Psoas muscle (tissue), 8 donors: Measurements from ENCODE around the gene WDR73. TPM values are rescaled to one million over a fixed set of nuclear protein-coding genes. Genes with fewer than 3 reads are reported as not detected.
"Not testable (repeated sequence)": the region's sequence is repeated elsewhere in the genome, so short reads cannot be mapped to it uniquely, and the experiment has no call there.

Experiments
- ATAC-seq, 4 donors: fragments of 200-7000 bp; cut with Tn5 transposase; one replicate each; pipeline ENCODE4 v1.9.1; 2020; ENCODE audit warnings: moderate library complexity in 3 of 4, mild to moderate bottlenecking in 2 of 4
- DNase-seq, 2 donors: peaks; one replicate each; pipeline ENCODE4 v3.0.0-alpha.2; 2020
- H3K27ac ChIP-seq: fragments of 200-600 bp; one replicate; pipeline ENCODE4 v1.8.0; 2022
- H3K27me3 ChIP-seq, 3 donors: fragments of 200-600 bp in 1 of 3; one replicate each; pipeline versions ENCODE4 v1.6.1 to v1.8.0; 2013 to 2022; ENCODE audit warnings: low read length in 2 of 3, mild to moderate bottlenecking in 2 of 3, moderate library complexity in 1 of 3; ENCODE audit not compliant: insufficient read depth in 3 of 3
- H3K36me3 ChIP-seq, 2 donors: fragments of 200-600 bp in 1 of 2; one replicate each; pipeline versions ENCODE4 v1.6.1 to v1.8.0; 2013 to 2022; ENCODE audit warnings: low read depth in 1 of 2, mild to moderate bottlenecking in 1 of 2, moderate library complexity in 1 of 2; ENCODE audit not compliant: insufficient read depth in 1 of 2
- H3K4me1 ChIP-seq: fragments of 200-600 bp; one replicate; pipeline ENCODE4 v1.8.0; 2022
- H3K4me3 ChIP-seq: fragments of 200-600 bp; one replicate; pipeline ENCODE4 v1.8.0; 2022; ENCODE audit warnings: mild to moderate bottlenecking
- H3K9me3 ChIP-seq: fragments of 200-600 bp; one replicate; pipeline ENCODE4 v1.8.0; 2022
- WGBS, 3 donors: extraction: QIAGEN DNeasy Blood & Tissue Kit; methylation state at CpG; one replicate each; pipeline versions ENCODE4 v1.1.6 to v1.1.7; 2013; 5-methylcytosine and 5-hydroxymethylcytosine counted together
- intact Hi-C, 2 donors: fragments of 100-400 bp; cut with DNase I; formaldehyde crosslinking; loops; one replicate each; pipeline versions ENCODE4 v1.11.0 to v1.14.2; 2022
- polyA plus RNA-seq, 3 donors: library from polyadenylated mRNA; stranded (reverse); fragments of 200-250 nt; gene quantifications; one replicate each; pipeline ENCODE4 v1.2.3, GENCODE V29; 2013
- total RNA-seq, 4 donors: library from RNA; stranded (reverse); fragmentation: NEBNext Ultra II Directional in 2 of 4; extraction: Animal tissue kit (Norgen Biotek cat#: 25700) in 2 of 4; gene quantifications; one replicate each; pipeline versions ENCODE4 v1.2.1 to v1.2.4, GENCODE V29; 2021 to 2023
- TF ChIP-seq, protein P1 (sequence below): fragments of 200-600 bp; IDR thresholded peaks from one replicate; pipeline ENCODE4 v1.8.0; 2022; ENCODE audit warnings: antibody characterized with exemption
- donor health status: healthy with polysubstance abuse.
- donor health status: DM: no; HTN: no; CAD: no; lungs with moderate emphysema.
- donor health status: Bipolar disorder and iron deficiency.
- donor health status: healthy.
- donor health status: DM: yes; HTN: yes; CAD: no.
- donor health status: DM: no; HTN: no; CAD: no.
- donor health status: DM: no; HTN: no; CAD: no.
- donor health status: DM: yes; HTN: yes; CAD: no.

WDR73 gene
- total and polyA plus RNA-seq, 7 donors = 8.9 to 22.0 (median 13.6) TPM

DNA sequence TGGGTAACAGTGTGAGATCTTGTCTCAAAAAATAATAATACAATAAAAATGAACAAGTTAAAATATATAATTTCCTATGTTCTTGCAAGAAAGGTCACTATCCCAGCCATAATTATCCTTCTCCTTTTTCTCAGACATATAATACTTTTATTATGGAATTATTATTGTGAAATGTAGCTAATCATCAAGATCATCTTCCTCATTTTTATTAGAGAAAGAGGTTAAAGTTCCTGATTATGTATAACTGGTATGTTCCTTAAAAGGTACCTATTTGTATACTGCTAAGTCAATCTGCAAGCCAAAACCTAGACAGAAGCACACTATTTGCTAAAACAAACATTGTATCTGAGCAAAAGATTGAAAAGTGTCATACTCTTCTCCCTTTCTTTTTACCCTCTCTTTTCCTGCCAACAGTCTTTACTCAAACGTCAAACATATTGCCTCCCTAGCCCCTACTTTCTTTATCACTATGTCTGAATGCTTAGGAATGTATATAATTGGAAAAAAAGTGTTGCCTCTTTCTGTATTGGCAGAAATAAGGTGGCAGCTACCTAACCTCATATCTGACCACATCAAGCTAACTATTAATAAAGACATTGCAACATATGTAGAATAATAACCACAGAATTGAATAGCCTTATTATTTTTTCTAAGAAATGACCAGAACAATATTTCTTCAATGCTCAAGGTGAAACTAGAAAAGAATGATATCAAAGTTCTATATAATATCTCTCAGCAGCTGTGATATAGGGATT lies 43.3 kb upstream of the WDR73 start:
- no peak overlapping the region for H3K27ac ChIP-seq
- H3K4me1 ChIP-seq = peaks cover 16% of the 10 kb centered on the region
- H3K9me3 ChIP-seq = no peaks in the 10 kb centered on the region
- intact Hi-C loops = no loop called here
- ATAC-seq (no peak), DNase-seq (no peak)
- no peaks in the 10 kb centered on the region for H3K36me3 ChIP-seq
- TF ChIP-seq, protein P1, sequence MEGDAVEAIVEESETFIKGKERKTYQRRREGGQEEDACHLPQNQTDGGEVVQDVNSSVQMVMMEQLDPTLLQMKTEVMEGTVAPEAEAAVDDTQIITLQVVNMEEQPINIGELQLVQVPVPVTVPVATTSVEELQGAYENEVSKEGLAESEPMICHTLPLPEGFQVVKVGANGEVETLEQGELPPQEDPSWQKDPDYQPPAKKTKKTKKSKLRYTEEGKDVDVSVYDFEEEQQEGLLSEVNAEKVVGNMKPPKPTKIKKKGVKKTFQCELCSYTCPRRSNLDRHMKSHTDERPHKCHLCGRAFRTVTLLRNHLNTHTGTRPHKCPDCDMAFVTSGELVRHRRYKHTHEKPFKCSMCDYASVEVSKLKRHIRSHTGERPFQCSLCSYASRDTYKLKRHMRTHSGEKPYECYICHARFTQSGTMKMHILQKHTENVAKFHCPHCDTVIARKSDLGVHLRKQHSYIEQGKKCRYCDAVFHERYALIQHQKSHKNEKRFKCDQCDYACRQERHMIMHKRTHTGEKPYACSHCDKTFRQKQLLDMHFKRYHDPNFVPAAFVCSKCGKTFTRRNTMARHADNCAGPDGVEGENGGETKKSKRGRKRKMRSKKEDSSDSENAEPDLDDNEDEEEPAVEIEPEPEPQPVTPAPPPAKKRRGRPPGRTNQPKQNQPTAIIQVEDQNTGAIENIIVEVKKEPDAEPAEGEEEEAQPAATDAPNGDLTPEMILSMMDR = no peak
- 29 to 35% (median 33%) methylated on average over 1 of the region's 1 CpG for WGBS, 3 donors
- H3K27me3 ChIP-seq = no peaks in the 10 kb centered on the region
- no peak overlapping the region for H3K4me3 ChIP-seq

GRCh38 chr15:84696757-84697156 lies 42.7 kb upstream of the WDR73 start:
- Histone ChIP-seq H3K4me1 (peaks cover 20% of the 10 kb centered on the region), H3K9me3 (no peaks in the 10 kb centered on the region), H3K27me3 (no peaks in the 10 kb centered on the region), H3K4me3 (no peak overlapping the region), H3K36me3 (no peaks in the 10 kb centered on the region), H3K27ac (no peak overlapping the region)
- 83 to 86% (median 85%) methylated on average over 4 of the region's 4 CpGs for WGBS, 3 donors
- TF ChIP-seq, protein P1 = no peak
- intact Hi-C loops = no loop called here
- ATAC-seq (no peak), DNase-seq (no peak)

DNA sequence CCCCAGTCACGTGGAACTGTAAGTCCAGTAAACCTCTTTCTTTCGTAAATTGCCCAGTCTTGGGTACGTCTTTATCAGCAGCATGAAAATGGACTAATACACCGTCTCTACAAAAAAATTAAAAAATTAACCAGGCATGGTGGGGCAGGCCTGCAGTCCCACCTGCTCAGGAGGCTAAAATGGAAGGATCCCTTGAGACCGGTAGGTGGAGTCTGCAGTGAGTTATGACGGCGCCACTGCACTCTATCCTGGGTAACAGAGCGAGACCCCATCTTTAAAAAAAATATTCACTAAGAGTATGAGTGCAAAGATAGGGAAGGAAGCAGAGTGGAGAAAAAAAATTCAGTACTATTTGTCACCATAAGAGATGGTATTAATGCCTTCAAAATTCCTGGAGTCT lies 36.3 kb upstream of the WDR73 start:
- H3K4me1 ChIP-seq = peaks cover 4% of the 10 kb centered on the region
- intact Hi-C loops = no loop called here
- H3K9me3 ChIP-seq = no peaks in the 10 kb centered on the region
- H3K27ac ChIP-seq = no peak overlapping the region
- no peaks in the 10 kb centered on the region for H3K27me3 ChIP-seq
- H3K4me3 ChIP-seq = no peak overlapping the region
- 93 to 95% (median 94%) methylated on average over 8 of the region's 8 CpGs for WGBS, 3 donors
- ATAC-seq (no peak), DNase-seq (no peak)
- TF ChIP-seq, protein P1 = no peak
- peaks cover 0 to 60% of the 10 kb centered on the region in 2 donors for H3K36me3 ChIP-seq

DNA sequence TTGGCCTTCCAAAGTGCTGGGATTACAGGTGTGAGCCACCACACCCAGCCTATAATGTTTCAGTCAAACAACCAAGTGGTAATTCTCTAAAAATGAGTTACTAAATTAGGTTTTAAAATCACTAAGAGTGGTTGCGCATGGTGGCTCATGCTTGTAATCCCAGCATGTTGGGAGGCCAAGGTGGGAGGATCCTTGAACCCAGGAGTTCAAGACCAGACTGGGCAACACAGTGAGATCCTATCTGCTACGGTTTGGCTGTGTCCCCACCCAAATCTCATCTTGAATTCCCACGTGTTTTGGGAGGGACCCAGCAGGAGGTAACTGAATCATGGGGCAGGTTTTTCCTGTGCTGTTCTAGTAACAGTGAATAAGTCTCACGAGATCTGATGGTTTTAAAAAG lies 35.8 kb upstream of the WDR73 start:
- 90 to 92% (median 90%) methylated on average over 4 of the region's 4 CpGs for WGBS, 3 donors
- Histone ChIP-seq H3K27me3 (no peaks in the 10 kb centered on the region), H3K36me3 (peaks cover 0 to 65% of the 10 kb centered on the region in 2 donors), H3K27ac (no peak overlapping the region), H3K4me1 (peaks cover 4% of the 10 kb centered on the region), H3K4me3 (no peak overlapping the region), H3K9me3 (no peaks in the 10 kb centered on the region)
- TF ChIP-seq, protein P1 = no peak
- DNase-seq (no peak), ATAC-seq (no peak)
- intact Hi-C loops = no loop called here

DNA sequence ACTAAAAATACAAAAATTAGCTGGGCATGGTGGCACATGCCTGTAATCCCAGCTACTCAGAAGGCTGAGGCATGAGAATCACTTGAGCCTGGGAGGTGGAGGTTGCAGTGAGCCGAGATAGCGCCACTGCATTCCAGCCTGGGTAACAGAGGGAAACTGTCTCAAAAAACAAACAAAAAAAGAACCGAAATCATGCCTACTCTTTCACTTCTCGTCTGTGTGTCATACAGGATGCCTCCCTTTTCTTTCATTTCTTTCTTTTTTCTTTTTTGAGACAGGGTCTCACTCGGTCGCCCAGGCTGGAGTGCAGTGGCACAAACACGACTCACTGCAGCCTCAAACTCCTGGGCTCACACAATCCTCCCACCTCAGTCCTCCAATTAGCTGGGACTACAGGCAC lies 32.4 kb upstream of the WDR73 start:
- H3K4me3 ChIP-seq, DNase-seq, H3K27ac ChIP-seq, ATAC-seq, H3K9me3 ChIP-seq, H3K27me3 ChIP-seq, intact Hi-C loops, H3K4me1 ChIP-seq: not testable (repeated sequence)
- 92 to 96% (median 94%) methylated on average over 7 of the region's 7 CpGs for WGBS, 3 donors
- H3K36me3 ChIP-seq = peaks cover 4 to 91% of the 10 kb centered on the region in 2 donors
